ENCODE data around the gene GPR31.

The GPR31 gene

GRCh38 chr6:167165858-167166471 is 8.2 kb upstream of the GPR31 start:
- no peak for TF ChIP-seq TAF1 (IDR thresholded peaks at IDR 0.05; ENCODE audit: low read depth)
- no peak for TF ChIP-seq EP300 (IDR thresholded peaks at IDR 0.05; ENCODE audit: borderline replicate concordance)
- TF ChIP-seq EGR1 (IDR thresholded peaks at IDR 0.05): no peak
- TF ChIP-seq RAD21 (IDR thresholded peaks at IDR 0.05; ENCODE audit: low read depth): no peak
- TF ChIP-seq ZBTB7A (IDR thresholded peaks at IDR 0.05; ENCODE audit: low read depth): no peak
- TF ChIP-seq CREB1 (IDR thresholded peaks at IDR 0.05; ENCODE audit: low read depth): no peak
- no peak for TF ChIP-seq CEBPB (IDR thresholded peaks at IDR 0.05)
- TF ChIP-seq TCF12 (IDR thresholded peaks at IDR 0.05; ENCODE audit: low read depth): no peak

GRCh38 chr6:167164261-167164660 is 6.5 kb upstream of the GPR31 start:
- no peak for TF ChIP-seq TEAD4 (IDR thresholded peaks at IDR 0.05)

- TF ChIP-seq CREB1 (IDR thresholded peaks at IDR 0.05; ENCODE audit: low read depth) (no peak), NFIC (IDR thresholded peaks at IDR 0.05) (no peak), TCF12 (IDR thresholded peaks at IDR 0.05; ENCODE audit: low read depth) (no peak), RAD21 (IDR thresholded peaks at IDR 0.05; ENCODE audit: low read depth) (no peak), EGR1 (IDR thresholded peaks at IDR 0.05) (no peak), EP300 (IDR thresholded peaks at IDR 0.05; ENCODE audit: borderline replicate concordance) (no peak), YY1 (IDR thresholded peaks at IDR 0.05; ENCODE audit: low read depth) (no peak), TAF1 (IDR thresholded peaks at IDR 0.05; ENCODE audit: low read depth) (no peak), MAX (IDR thresholded peaks at IDR 0.05) (no peak), TEAD4 (IDR thresholded peaks at IDR 0.05) (no peak), FOXM1 (IDR thresholded peaks at IDR 0.05; ENCODE audit: borderline replicate concordance, low read depth) (no peak)
- TF ChIP-seq, protein P1, sequence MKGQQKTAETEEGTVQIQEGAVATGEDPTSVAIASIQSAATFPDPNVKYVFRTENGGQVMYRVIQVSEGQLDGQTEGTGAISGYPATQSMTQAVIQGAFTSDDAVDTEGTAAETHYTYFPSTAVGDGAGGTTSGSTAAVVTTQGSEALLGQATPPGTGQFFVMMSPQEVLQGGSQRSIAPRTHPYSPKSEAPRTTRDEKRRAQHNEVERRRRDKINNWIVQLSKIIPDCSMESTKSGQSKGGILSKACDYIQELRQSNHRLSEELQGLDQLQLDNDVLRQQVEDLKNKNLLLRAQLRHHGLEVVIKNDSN (IDR thresholded peaks at IDR 0.05): no peak
These were observed 5.8 kb upstream of the GPR31 start for GRCh38 chr6:167163476-167164011.

DNA sequence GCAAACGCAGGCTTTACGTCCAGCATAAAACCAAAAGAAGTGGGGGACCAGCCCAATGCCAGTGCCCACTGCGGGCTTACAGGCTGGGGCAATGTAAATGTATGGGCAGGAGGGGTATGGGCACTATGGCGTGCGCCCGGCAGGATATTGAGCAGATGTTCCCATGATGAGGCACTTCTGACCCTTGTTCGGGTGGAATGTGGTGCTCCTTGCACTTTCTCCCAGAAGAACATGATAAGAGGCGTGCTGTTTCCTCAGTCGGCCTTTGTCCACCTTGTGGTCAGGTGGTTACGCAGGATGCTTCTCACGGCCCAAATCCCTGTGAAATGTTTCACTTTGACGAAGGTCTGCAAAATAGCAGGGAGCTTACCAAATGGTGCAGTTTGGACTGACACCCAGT is 4.8 kb upstream of the GPR31 start:
- no peak for TF ChIP-seq MAX (IDR thresholded peaks at IDR 0.05)
- no peak for TF ChIP-seq NFIC (IDR thresholded peaks at IDR 0.05)
- TF ChIP-seq CEBPB (IDR thresholded peaks at IDR 0.05): no peak

DNA sequence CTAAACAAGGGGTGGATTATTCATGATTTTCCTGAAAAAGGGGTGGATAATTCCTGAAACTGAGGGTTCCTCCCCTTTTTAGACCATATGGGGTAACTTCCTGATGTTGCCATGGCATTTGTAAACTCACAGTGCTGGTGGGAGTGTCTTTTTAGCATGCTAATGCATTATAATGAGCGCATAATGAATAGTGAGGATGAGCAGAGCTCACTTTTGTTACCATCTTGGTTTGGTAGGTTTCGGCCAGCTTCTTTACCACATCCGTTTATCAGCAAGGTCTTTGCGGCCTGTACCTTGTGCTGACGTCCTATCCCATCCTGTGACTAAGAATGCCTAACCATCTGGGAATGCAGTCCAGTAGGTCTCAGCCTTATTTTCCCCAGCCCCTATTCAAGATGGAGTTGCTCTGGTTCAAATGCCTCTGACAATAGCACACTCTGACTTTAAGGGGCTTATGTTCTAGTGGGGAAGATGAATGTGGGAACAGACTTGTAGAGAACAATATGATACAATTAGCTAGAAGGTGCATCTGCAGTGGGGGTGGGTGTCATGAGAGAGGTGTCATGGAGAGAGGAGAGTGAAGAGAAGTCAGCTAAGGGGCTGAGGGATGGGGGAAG is 4.2 kb upstream of the GPR31 start:
- no peak for TF ChIP-seq EGR1 (IDR thresholded peaks at IDR 0.05)
- no peak for TF ChIP-seq TEAD4 (IDR thresholded peaks at IDR 0.05)
- TF ChIP-seq, protein P1 (IDR thresholded peaks at IDR 0.05): no peak

- TF ChIP-seq RAD21 (IDR thresholded peaks at IDR 0.05; ENCODE audit: low read depth) (no peak), TCF12 (IDR thresholded peaks at IDR 0.05; ENCODE audit: low read depth) (no peak), CREB1 (IDR thresholded peaks at IDR 0.05; ENCODE audit: low read depth) (no peak), EGR1 (IDR thresholded peaks at IDR 0.05) (no peak), CEBPB (IDR thresholded peaks at IDR 0.05) (no peak), TAF1 (IDR thresholded peaks at IDR 0.05; ENCODE audit: low read depth) (no peak), EP300 (IDR thresholded peaks at IDR 0.05; ENCODE audit: borderline replicate concordance) (no peak), NFIC (IDR thresholded peaks at IDR 0.05) (no peak), MAX (IDR thresholded peaks at IDR 0.05) (no peak)
- TF ChIP-seq, protein P2, sequence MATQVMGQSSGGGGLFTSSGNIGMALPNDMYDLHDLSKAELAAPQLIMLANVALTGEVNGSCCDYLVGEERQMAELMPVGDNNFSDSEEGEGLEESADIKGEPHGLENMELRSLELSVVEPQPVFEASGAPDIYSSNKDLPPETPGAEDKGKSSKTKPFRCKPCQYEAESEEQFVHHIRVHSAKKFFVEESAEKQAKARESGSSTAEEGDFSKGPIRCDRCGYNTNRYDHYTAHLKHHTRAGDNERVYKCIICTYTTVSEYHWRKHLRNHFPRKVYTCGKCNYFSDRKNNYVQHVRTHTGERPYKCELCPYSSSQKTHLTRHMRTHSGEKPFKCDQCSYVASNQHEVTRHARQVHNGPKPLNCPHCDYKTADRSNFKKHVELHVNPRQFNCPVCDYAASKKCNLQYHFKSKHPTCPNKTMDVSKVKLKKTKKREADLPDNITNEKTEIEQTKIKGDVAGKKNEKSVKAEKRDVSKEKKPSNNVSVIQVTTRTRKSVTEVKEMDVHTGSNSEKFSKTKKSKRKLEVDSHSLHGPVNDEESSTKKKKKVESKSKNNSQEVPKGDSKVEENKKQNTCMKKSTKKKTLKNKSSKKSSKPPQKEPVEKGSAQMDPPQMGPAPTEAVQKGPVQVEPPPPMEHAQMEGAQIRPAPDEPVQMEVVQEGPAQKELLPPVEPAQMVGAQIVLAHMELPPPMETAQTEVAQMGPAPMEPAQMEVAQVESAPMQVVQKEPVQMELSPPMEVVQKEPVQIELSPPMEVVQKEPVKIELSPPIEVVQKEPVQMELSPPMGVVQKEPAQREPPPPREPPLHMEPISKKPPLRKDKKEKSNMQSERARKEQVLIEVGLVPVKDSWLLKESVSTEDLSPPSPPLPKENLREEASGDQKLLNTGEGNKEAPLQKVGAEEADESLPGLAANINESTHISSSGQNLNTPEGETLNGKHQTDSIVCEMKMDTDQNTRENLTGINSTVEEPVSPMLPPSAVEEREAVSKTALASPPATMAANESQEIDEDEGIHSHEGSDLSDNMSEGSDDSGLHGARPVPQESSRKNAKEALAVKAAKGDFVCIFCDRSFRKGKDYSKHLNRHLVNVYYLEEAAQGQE (IDR thresholded peaks at IDR 0.05; ENCODE audit: low read depth): no peak
- TF ChIP-seq, protein P1 (IDR thresholded peaks at IDR 0.05): no peak
These were observed 366 bp downstream of the GPR31 start for GRCh38 chr6:167157414-167157813.

DNA sequence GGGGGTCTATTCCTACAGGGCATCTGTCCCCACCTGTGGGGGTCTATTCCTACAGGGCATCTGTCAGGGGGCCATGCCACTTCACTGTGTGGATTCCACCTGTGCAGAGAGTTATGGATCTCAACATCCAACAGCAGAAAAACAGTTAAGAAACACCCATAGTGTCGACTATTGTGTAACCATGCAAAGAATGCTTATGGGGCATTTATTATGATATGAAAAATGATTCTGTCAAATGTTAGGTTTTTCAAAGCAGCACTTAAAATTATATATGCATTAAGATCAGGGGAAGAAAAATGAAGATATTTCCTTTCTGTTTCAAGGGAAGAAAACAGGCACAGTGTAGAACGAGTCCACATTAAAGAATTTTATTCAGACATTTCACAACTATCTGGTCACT is 2.9 kb downstream of the GPR31 start:
- no peak for TF ChIP-seq MAX (IDR thresholded peaks at IDR 0.05)
- TF ChIP-seq, protein P2 (IDR thresholded peaks at IDR 0.05; ENCODE audit: low read depth): no peak
- TF ChIP-seq, protein P1 (IDR thresholded peaks at IDR 0.05): no peak
- TF ChIP-seq ZBTB7A (IDR thresholded peaks at IDR 0.05; ENCODE audit: low read depth): no peak
- TF ChIP-seq NFIC (IDR thresholded peaks at IDR 0.05): no peak
- TF ChIP-seq TEAD4 (IDR thresholded peaks at IDR 0.05): no peak
- no peak for TF ChIP-seq FOXM1 (IDR thresholded peaks at IDR 0.05; ENCODE audit: borderline replicate concordance, low read depth)
- no peak for TF ChIP-seq RAD21 (IDR thresholded peaks at IDR 0.05; ENCODE audit: low read depth)
- no peak for TF ChIP-seq TCF12 (IDR thresholded peaks at IDR 0.05; ENCODE audit: low read depth)
- no peak for TF ChIP-seq TAF1 (IDR thresholded peaks at IDR 0.05; ENCODE audit: low read depth)
- no peak for TF ChIP-seq CEBPB (IDR thresholded peaks at IDR 0.05)
- TF ChIP-seq EP300 (IDR thresholded peaks at IDR 0.05; ENCODE audit: borderline replicate concordance): no peak
- TF ChIP-seq CREB1 (IDR thresholded peaks at IDR 0.05; ENCODE audit: low read depth): no peak
